WTC11 (cell line): ENCODE data around the gene VSIG10L2. TPM values are rescaled to one million over a fixed set of nuclear protein-coding genes. Genes with fewer than 3 reads are reported as not detected.

Experiments
- ATAC-seq: fragments of 200-7000 bp; cut with Tn5 transposase; 2 replicates; pipeline ENCODE4 v1.10.0; 2021; ENCODE audit warnings: mild to moderate bottlenecking, moderate library complexity
- CTCF ChIA-PET: fragments of 300-600 bp; sonication (Branson Sonifier 250); formaldehyde crosslinking; loops from one replicate; lab custom pipeline; 2021; ENCODE audit warnings: antibody characterized with exemption; lab: Charles Lee
- POLR2A ChIA-PET: fragments of 350-600 bp; sonication (Branson Sonifier 250); formaldehyde crosslinking; loops from one replicate; lab custom pipeline; 2021; ENCODE audit warnings: antibody characterized with exemption; lab: Charles Lee
- DNase-seq: peaks from one replicate; pipeline ENCODE4 v3.0.0; 2021; ENCODE audit warnings: low spot score
- H3K27ac Mint-ChIP-seq: 2 replicates; pipeline ENCODE4 v1.8.0; 2021; ENCODE audit warnings: mixed read lengths
- H3K27me3 Mint-ChIP-seq: 2 replicates; pipeline ENCODE4 v1.8.0; 2021; ENCODE audit warnings: low read depth, mild to moderate bottlenecking, moderate library complexity, mixed read lengths
- H3K36me3 Mint-ChIP-seq: 2 replicates; pipeline ENCODE4 v1.8.0; 2021; ENCODE audit warnings: mixed read lengths
- H3K4me1 Mint-ChIP-seq: 2 replicates; pipeline ENCODE4 v1.8.0; 2022; ENCODE audit warnings: mixed read lengths
- H3K4me3 Mint-ChIP-seq: 2 replicates; pipeline ENCODE4 v1.8.0; 2021; ENCODE audit warnings: mild to moderate bottlenecking, moderate library complexity, mixed read lengths
- H3K9me3 Mint-ChIP-seq: 2 replicates; pipeline ENCODE4 v1.8.0; 2021; ENCODE audit warnings: mixed read lengths
- ATF1 ChIP-seq: sonication (generic); formaldehyde crosslinking; IDR thresholded peaks from 2 replicates; pipeline ENCODE4 v1.8.1; 2023; ENCODE audit warnings: mild to moderate bottlenecking, moderate library complexity, missing genetic modification reagents
- FOXJ3 ChIP-seq: sonication (generic); formaldehyde crosslinking; IDR thresholded peaks from 2 replicates; pipeline ENCODE4 v1.9.0; 2021; ENCODE audit warnings: missing genetic modification reagents, mild to moderate bottlenecking, borderline replicate concordance
- GTF2I ChIP-seq: fragments of 250-450 bp; sonication (Bioruptor Pico); conservative IDR thresholded peaks from 2 replicates; pipeline ENCODE4 v1.4.0; 2021; ENCODE audit warnings: mild to moderate bottlenecking
- KAT7 ChIP-seq: sonication (generic); formaldehyde crosslinking; IDR thresholded peaks from 2 replicates; pipeline ENCODE4 v1.8.1; 2023; ENCODE audit warnings: missing genetic modification reagents, mild to moderate bottlenecking, borderline replicate concordance
- MXD4 ChIP-seq: fragments of 250-450 bp; sonication (Bioruptor Pico); IDR thresholded peaks from 2 replicates; pipeline ENCODE4 v1.8.0; 2021; ENCODE audit warnings: mild to moderate bottlenecking, moderate library complexity, borderline replicate concordance
- NFE2L1 ChIP-seq: sonication (generic); formaldehyde crosslinking; IDR thresholded peaks from 2 replicates; pipeline ENCODE4 v1.8.1; 2023; ENCODE audit warnings: missing genetic modification reagents
- NR1H2 ChIP-seq: sonication (generic); formaldehyde crosslinking; IDR thresholded peaks from 2 replicates; pipeline ENCODE4 v1.9.0; 2021; ENCODE audit warnings: mild to moderate bottlenecking, moderate library complexity, missing genetic modification reagents
- NR2C2 ChIP-seq: sonication (generic); formaldehyde crosslinking; IDR thresholded peaks from 2 replicates; pipeline ENCODE4 v1.8.0; 2022; ENCODE audit warnings: mild to moderate bottlenecking, missing genetic modification reagents
- SMAD3 ChIP-seq: sonication (generic); formaldehyde crosslinking; IDR thresholded peaks from 2 replicates; pipeline ENCODE4 v1.8.0; 2022; ENCODE audit warnings: missing genetic modification reagents, mild to moderate bottlenecking, borderline replicate concordance
- SP1 ChIP-seq: sonication (generic); formaldehyde crosslinking; conservative IDR thresholded peaks from 2 replicates; pipeline ENCODE4 v1.8.1; 2022; ENCODE audit warnings: missing genetic modification reagents
- TEAD1 ChIP-seq: sonication (generic); formaldehyde crosslinking; IDR thresholded peaks from 2 replicates; pipeline ENCODE4 v1.8.0; 2022; ENCODE audit warnings: mild to moderate bottlenecking, missing genetic modification reagents
- ZBTB21 ChIP-seq: sonication (generic); formaldehyde crosslinking; IDR thresholded peaks from 2 replicates; pipeline ENCODE4 v1.8.1; 2023; ENCODE audit warnings: mild to moderate bottlenecking, missing genetic modification reagents, borderline replicate concordance
- ZNF219 ChIP-seq: sonication (generic); formaldehyde crosslinking; IDR thresholded peaks from 2 replicates; pipeline ENCODE4 v1.8.0; 2023; ENCODE audit warnings: missing genetic modification reagents, mild to moderate bottlenecking, borderline replicate concordance
- ZNF232 ChIP-seq: sonication (generic); formaldehyde crosslinking; IDR thresholded peaks from 2 replicates; pipeline ENCODE4 v1.8.0; 2022; ENCODE audit warnings: mild to moderate bottlenecking, missing genetic modification reagents
- total RNA-seq: library from RNA; stranded (reverse); gene quantifications from 3 replicates; pipeline ENCODE4 v1.2.3, GENCODE V29; 2021
- TF ChIP-seq, protein P1 (sequence below): sonication (generic); formaldehyde crosslinking; IDR thresholded peaks from 2 replicates; pipeline ENCODE4 v1.8.0; 2022; ENCODE audit warnings: mild to moderate bottlenecking, missing genetic modification reagents
- TF ChIP-seq, protein P2 (sequence below): sonication (generic); formaldehyde crosslinking; IDR thresholded peaks from 2 replicates; pipeline ENCODE4 v1.8.1; 2023; ENCODE audit warnings: mild to moderate bottlenecking, missing genetic modification reagents
- TF ChIP-seq, protein P3 (sequence below): fragments of 200-600 bp; IDR thresholded peaks from 2 replicates; pipeline ENCODE4 v1.8.0; 2022; ENCODE audit warnings: antibody characterized with exemption
- TF ChIP-seq, protein P4 (sequence below): sonication (generic); formaldehyde crosslinking; IDR thresholded peaks from 2 replicates; pipeline ENCODE4 v1.8.0; 2023; ENCODE audit warnings: missing genetic modification reagents, mild to moderate bottlenecking, borderline replicate concordance
- TF ChIP-seq, protein P5 (sequence below): sonication (generic); formaldehyde crosslinking; IDR thresholded peaks from 2 replicates; pipeline ENCODE4 v1.8.1; 2023; ENCODE audit warnings: mild to moderate bottlenecking, moderate library complexity, missing genetic modification reagents

Gene VSIG10L2
- total RNA-seq, 1 experiment from 2014 or later: not detected

DNA sequence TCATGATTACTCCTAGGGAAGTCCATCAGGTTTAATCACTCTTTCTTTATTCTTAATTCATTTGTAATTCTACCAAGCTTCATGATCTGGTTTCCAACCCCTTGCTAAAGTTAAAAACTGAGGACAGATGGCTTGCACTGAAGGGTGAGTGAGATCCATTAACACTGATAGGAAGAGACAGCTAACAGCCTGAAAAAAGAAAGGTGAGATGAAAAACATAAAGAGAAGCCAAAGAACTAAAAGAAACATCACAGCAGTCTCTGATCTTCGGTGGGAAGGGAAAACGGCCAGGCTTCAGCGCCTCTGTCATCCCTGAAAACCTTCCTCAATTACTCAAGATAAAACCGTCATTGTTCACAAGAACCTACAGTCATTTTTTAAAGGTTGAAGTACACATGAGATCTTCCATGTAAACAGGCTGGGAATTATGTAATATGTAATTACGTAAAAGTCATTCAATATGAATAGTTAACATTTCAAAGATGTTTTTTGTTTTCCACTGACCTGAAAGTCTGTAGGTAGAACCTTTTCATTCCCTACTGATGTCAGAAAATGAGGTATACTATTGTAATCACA, 41.3 kb downstream of the VSIG10L2 start (continued):
- TF ChIP-seq, protein P1, sequence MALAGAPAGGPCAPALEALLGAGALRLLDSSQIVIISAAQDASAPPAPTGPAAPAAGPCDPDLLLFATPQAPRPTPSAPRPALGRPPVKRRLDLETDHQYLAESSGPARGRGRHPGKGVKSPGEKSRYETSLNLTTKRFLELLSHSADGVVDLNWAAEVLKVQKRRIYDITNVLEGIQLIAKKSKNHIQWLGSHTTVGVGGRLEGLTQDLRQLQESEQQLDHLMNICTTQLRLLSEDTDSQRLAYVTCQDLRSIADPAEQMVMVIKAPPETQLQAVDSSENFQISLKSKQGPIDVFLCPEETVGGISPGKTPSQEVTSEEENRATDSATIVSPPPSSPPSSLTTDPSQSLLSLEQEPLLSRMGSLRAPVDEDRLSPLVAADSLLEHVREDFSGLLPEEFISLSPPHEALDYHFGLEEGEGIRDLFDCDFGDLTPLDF: no peak
- TF ChIP-seq SP1 (CRISPR knock-in tag) (no peak), GTF2I (CRISPR knock-in tag) (no peak), KAT7 (CRISPR knock-in tag) (no peak), SMAD3 (no peak), ATF1 (no peak), TEAD1 (CRISPR knock-in tag) (no peak), ZNF219 (no peak), FOXJ3 (CRISPR knock-in tag) (no peak), NR1H2 (CRISPR knock-in tag) (no peak), NR2C2 (no peak)
- TF ChIP-seq, protein P2, sequence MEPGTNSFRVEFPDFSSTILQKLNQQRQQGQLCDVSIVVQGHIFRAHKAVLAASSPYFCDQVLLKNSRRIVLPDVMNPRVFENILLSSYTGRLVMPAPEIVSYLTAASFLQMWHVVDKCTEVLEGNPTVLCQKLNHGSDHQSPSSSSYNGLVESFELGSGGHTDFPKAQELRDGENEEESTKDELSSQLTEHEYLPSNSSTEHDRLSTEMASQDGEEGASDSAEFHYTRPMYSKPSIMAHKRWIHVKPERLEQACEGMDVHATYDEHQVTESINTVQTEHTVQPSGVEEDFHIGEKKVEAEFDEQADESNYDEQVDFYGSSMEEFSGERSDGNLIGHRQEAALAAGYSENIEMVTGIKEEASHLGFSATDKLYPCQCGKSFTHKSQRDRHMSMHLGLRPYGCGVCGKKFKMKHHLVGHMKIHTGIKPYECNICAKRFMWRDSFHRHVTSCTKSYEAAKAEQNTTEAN (CRISPR knock-in tag): no peak
- TF ChIP-seq, protein P3, sequence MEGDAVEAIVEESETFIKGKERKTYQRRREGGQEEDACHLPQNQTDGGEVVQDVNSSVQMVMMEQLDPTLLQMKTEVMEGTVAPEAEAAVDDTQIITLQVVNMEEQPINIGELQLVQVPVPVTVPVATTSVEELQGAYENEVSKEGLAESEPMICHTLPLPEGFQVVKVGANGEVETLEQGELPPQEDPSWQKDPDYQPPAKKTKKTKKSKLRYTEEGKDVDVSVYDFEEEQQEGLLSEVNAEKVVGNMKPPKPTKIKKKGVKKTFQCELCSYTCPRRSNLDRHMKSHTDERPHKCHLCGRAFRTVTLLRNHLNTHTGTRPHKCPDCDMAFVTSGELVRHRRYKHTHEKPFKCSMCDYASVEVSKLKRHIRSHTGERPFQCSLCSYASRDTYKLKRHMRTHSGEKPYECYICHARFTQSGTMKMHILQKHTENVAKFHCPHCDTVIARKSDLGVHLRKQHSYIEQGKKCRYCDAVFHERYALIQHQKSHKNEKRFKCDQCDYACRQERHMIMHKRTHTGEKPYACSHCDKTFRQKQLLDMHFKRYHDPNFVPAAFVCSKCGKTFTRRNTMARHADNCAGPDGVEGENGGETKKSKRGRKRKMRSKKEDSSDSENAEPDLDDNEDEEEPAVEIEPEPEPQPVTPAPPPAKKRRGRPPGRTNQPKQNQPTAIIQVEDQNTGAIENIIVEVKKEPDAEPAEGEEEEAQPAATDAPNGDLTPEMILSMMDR: no peak
- TF ChIP-seq, protein P4, sequence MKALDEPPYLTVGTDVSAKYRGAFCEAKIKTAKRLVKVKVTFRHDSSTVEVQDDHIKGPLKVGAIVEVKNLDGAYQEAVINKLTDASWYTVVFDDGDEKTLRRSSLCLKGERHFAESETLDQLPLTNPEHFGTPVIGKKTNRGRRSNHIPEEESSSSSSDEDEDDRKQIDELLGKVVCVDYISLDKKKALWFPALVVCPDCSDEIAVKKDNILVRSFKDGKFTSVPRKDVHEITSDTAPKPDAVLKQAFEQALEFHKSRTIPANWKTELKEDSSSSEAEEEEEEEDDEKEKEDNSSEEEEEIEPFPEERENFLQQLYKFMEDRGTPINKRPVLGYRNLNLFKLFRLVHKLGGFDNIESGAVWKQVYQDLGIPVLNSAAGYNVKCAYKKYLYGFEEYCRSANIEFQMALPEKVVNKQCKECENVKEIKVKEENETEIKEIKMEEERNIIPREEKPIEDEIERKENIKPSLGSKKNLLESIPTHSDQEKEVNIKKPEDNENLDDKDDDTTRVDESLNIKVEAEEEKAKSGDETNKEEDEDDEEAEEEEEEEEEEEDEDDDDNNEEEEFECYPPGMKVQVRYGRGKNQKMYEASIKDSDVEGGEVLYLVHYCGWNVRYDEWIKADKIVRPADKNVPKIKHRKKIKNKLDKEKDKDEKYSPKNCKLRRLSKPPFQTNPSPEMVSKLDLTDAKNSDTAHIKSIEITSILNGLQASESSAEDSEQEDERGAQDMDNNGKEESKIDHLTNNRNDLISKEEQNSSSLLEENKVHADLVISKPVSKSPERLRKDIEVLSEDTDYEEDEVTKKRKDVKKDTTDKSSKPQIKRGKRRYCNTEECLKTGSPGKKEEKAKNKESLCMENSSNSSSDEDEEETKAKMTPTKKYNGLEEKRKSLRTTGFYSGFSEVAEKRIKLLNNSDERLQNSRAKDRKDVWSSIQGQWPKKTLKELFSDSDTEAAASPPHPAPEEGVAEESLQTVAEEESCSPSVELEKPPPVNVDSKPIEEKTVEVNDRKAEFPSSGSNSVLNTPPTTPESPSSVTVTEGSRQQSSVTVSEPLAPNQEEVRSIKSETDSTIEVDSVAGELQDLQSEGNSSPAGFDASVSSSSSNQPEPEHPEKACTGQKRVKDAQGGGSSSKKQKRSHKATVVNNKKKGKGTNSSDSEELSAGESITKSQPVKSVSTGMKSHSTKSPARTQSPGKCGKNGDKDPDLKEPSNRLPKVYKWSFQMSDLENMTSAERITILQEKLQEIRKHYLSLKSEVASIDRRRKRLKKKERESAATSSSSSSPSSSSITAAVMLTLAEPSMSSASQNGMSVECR (CRISPR knock-in tag): no peak
- TF ChIP-seq, protein P5, sequence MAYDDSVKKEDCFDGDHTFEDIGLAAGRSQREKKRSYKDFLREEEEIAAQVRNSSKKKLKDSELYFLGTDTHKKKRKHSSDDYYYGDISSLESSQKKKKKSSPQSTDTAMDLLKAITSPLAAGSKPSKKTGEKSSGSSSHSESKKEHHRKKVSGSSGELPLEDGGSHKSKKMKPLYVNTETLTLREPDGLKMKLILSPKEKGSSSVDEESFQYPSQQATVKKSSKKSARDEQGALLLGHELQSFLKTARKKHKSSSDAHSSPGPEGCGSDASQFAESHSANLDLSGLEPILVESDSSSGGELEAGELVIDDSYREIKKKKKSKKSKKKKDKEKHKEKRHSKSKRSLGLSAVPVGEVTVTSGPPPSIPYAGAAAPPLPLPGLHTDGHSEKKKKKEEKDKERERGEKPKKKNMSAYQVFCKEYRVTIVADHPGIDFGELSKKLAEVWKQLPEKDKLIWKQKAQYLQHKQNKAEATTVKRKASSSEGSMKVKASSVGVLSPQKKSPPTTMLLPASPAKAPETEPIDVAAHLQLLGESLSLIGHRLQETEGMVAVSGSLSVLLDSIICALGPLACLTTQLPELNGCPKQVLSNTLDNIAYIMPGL (CRISPR knock-in tag): no peak
- TF ChIP-seq, all 79 proteins: peak for 0

DNA sequence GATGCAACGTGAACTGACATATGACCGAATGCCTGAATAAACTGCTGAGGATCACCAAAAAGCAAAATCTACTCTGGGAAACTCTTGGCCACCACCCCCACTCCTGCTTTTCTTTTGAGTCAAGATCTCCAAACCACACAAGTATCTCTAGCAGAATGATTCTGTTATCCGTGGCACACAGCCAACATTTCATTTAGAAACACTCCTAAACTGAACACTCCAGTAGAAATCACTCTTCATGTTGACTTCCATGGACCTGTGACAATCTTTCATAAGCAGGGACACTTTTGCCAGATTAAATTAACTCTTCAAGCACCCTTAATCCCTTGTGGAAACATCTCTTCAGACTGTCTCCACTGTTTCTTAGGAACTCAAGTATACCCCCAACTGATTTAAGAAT, 44.4 kb downstream of the VSIG10L2 start:
- Mint-ChIP-seq H3K9me3 (no peaks in the 10 kb centered on the region), H3K4me3 (no peak overlapping the region), H3K27me3 (no peaks in the 10 kb centered on the region), H3K27ac (no peak overlapping the region), H3K36me3 (peaks cover 30% of the 10 kb centered on the region), H3K4me1 (peaks cover 13% of the 10 kb centered on the region)
- ATAC-seq (no peak), DNase-seq (no peak)
- ChIA-PET CTCF (no interaction called here), POLR2A (no interaction called here)
- TF ChIP-seq ZBTB21 (no peak), MXD4 (CRISPR knock-in tag) (no peak), ZNF232 (CRISPR knock-in tag) (no peak), NFE2L1 (CRISPR knock-in tag) (no peak)
- TF ChIP-seq, protein P5 (CRISPR knock-in tag): no peak
- TF ChIP-seq, protein P4 (CRISPR knock-in tag): no peak
